AG10803 (cell line): ENCODE measurements around the gene PPP1R3E.
"Not testable (repeated sequence)": the region's sequence is repeated elsewhere in the genome, so short reads cannot be mapped to it uniquely, and the experiment has no call there.

ENCODE experiments used
- DNase-seq: peaks from one replicate; pipeline ENCODE4 v3.0.0; 2010; ENCODE audit warnings: low read depth
- H3K4me3 ChIP-seq: 2 replicates; pipeline ENCODE4 v1.5.1; 2011; ENCODE audit warnings: mild to moderate bottlenecking, low read length, control low read depth
- TF ChIP-seq, protein P1 (sequence below): conservative IDR thresholded peaks from 2 replicates; pipeline ENCODE4 v1.5.1; 2011; ENCODE audit warnings: mild to moderate bottlenecking, low read length, control low read depth, inconsistent platforms

PPP1R3E gene

DNA sequence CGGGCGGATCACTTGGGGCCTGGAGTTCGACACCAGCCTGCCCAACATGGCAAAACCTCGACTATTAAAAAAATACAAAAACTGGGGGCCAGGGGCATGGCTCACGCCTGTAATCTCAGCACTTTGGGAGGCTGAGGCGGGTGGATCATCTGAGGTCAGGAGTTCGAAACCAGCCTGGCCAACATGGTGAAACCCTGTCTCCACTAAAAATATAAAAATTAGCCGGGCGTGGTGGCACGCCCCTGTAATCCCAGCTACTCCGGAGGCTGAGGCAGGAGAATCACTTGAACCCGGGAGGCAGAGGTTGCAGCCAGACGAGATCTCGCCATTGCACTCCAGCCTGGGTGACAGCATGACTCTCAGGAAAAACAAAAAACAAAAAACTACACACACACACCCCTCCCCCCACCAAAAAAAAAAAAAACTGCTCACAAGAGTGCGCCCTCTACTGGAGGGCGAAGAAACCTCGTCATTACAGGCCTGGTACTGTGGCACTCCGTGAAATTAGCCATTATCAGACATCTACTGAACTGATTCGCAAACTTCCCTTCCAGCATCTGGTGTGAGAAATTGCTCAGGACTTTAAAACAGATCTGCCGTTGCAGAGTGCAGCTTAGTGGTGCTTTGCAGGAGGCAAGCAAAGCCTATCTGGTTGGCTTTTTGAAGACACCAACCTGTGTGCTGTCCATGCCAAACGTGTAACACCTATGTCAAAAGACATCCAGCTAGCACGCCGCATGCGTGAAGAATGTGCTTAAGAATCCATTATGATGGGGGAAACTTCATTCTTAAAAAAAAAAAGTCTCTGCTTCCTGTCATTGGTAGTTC, 7.7 kb downstream of the PPP1R3E start:
- peak; percentile 55 for DNase-seq
- H3K4me3 ChIP-seq: no peak overlapping the region
- TF ChIP-seq, protein P1, sequence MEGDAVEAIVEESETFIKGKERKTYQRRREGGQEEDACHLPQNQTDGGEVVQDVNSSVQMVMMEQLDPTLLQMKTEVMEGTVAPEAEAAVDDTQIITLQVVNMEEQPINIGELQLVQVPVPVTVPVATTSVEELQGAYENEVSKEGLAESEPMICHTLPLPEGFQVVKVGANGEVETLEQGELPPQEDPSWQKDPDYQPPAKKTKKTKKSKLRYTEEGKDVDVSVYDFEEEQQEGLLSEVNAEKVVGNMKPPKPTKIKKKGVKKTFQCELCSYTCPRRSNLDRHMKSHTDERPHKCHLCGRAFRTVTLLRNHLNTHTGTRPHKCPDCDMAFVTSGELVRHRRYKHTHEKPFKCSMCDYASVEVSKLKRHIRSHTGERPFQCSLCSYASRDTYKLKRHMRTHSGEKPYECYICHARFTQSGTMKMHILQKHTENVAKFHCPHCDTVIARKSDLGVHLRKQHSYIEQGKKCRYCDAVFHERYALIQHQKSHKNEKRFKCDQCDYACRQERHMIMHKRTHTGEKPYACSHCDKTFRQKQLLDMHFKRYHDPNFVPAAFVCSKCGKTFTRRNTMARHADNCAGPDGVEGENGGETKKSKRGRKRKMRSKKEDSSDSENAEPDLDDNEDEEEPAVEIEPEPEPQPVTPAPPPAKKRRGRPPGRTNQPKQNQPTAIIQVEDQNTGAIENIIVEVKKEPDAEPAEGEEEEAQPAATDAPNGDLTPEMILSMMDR: peak; percentile 84

DNA sequence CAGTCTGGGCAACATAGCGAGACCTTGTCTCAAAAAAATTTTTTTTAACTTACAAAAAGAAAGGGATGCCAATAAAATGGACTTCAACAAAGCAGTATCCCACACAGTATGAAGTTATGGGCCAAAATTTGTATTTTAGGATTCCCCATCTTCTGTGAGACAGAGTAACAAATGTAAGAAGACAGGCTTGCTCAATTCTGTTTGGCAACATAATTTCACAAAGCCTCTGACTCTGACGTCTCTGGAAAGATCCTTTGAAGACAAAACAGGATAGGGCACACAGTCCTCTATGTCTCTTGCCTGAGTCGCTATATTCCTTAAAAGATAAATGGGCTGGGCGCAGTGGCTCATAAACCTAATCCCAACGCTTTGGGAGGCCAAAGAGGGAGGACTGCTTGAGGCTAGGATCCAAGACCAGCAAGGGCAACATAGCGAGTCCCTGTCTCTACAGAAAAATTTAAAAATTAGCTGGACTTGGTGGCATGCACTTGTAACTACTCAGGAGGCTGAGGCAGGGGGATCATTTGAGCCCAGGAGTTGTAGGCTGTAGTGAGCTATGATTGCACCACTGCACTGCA, 15.7 kb downstream of the PPP1R3E start:
- TF ChIP-seq, protein P1: no peak
- peak; percentile 29 for DNase-seq
- peak overlapping the region; percentile 66 for H3K4me3 ChIP-seq

DNA sequence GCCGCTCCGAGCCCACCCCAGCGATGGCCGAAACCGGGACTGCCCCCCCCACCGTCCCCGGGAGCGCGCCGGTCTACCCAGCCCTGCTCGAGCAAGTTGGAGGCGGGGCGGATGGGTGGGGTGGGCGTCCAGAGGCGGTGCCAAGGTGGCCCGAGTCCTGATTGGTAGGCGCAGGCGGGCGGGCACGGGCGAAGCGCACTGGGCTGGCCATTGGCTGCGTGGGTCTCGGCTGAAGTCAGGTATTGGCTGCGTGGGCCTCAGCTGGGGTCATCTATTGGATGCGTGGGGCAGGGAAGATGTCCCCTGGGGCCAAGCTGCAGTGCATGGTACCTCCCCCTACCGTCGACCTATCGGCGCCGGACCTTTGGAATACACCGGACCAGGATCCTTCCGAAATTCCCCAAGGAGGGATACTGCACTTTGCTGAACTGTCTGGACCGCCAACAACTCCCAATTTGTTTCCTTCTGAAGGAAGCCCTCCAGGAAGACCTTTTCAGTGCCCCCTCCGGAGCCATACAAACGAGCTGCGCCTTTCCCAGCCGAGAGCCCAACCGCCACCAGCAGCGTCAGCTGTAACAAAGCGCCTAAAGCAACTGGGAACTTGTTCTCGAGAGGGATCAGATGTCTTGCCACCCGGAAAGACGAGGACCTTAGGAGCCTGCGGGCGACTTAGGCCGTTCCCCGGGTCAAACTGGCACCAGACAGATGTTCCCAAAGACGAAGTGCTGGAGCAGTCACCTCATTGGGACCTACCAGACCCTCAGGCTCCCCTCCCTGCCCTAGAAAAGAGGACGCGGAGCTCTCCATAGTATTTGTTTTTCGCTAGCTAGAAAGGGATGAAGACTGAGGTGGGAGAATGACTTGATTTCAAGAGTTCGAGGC, 16.4 kb downstream of the PPP1R3E start, which contains the start of gene HOMEZ:
Gene HOMEZ (minus strand): TSS at position 113 of the 882 bp plus-strand sequence. CDS start 180 bp downstream, outside the sequence.
- peak; percentile 99 for DNase-seq
- peak within 1 kb of the TSS; percentile 85 for H3K4me3 ChIP-seq
- TF ChIP-seq, protein P1: peak; percentile 20; the same call in 1 of the 2 replicates

DNA sequence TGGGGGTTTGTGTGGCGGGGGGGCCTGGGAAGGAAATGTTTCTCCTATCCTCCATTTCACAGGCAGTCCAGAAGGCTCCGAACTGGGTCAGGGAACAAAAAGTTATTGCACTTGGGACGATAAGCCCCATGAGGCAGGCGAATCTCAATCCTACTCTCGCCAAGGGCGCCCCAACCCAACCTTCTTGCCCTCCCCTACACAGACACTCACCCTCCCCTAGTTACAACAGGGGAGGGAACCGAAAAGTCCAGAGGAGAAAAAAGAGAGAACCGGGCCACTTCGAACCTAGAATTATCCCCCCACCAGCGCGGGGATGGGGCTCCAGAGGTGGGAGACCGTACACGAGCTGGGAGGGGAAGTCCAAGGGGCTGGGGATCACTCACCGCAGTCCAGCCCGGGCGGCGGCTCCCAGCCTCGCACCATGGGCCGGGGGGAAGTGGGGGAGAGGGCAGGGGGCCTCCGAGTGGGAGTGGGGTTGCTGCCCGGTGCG, 17.1 kb downstream of the PPP1R3E start:
- TF ChIP-seq, protein P1: no peak
- DNase-seq: no peak
- peak overlapping the region; percentile 85 for H3K4me3 ChIP-seq

DNA sequence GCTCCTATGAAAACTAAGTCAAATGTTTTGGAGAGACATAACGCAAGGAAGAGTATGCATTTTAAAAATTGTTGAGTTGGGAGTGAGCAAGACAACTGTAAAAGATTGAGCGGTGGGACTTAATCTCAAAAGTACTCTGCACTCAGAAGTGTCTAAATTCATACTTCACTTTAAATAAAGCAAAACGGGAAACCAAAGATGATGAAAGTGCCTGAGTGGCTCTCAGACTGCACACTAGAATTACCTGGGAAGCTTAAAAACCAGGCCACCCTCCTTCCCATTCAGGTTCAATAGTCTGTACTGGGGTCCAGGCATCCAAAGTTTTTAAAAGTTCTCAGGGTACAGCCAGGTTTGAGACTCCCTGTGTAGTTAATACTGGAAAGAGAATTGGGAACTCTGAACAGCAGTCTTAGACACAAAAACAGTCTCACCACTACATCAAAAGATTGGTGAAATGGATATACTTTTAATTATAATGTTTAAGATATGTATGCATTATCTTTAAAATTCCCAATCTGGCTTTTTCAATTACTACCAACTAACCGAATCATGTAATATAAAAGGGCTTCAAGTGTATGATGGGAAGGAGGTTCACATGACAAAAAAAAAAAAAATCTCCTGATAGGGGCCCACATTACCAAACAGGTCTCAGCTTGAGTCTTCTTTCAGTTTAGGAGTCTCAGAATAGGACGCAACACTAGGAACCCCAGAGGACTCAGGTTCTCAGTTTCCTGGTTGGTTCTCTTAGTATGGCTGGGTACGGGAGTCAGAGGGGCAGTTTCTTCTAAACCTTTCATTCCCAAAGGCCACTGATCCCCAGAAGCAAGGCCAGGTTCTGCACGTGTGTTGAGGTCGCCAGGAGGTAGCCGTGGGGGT, 17.8 kb downstream of the PPP1R3E start:
- TF ChIP-seq, protein P1: no peak
- H3K4me3 ChIP-seq: peak overlapping the region; percentile 85
- no peak for DNase-seq

DNA sequence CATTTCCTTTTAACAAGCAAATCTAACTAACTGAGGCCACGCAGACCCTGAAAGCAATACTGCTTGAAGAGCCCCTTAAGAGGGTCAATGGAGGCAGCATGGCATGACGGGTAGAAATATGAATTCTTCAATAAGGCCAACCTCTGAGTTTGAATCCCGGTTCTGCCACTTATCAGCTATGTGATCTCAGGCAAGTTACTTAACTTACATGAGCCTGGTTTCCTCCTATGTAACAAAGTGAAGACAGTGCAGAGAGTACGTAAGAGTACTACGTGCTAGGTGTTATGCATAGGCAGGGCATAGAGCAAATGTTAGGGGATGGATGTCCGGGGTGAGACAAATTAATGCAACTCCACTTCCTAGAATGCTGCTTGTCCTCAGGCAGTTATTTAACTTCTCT, 21.4 kb downstream of the PPP1R3E start:
- DNase-seq: no peak
- TF ChIP-seq, protein P1: no peak

DNA sequence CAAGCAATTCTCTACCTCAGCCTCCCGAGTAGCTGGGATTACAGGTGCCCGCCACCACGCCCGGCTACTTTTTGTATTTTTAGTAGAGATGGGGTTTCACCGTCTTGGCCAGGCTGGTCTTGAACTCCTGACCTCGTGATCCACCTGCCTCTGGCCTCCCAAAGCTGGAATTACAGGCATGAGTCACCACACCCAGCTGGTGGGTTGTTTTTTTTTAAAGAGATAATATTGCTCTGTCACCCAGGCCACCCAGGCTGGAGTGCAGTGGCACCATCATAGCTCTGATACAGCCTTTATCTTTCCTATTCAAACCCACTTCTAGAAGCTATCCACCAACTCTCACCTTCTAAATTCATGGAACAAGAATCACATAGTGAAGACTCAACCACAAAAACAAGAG, 24.7 kb downstream of the PPP1R3E start:
- not testable (repeated sequence) for DNase-seq, H3K4me3 ChIP-seq

More for the DNA sequence above, 21.4 kb downstream of the PPP1R3E start:
- no peak overlapping the region for H3K4me3 ChIP-seq
